ENCODE measurements around the gene LILRA5.
"Not testable (repeated sequence)": the region's sequence is repeated elsewhere in the genome, so short reads cannot be mapped to it uniquely, and the experiment has no call there.

Gene LILRA5

DNA sequence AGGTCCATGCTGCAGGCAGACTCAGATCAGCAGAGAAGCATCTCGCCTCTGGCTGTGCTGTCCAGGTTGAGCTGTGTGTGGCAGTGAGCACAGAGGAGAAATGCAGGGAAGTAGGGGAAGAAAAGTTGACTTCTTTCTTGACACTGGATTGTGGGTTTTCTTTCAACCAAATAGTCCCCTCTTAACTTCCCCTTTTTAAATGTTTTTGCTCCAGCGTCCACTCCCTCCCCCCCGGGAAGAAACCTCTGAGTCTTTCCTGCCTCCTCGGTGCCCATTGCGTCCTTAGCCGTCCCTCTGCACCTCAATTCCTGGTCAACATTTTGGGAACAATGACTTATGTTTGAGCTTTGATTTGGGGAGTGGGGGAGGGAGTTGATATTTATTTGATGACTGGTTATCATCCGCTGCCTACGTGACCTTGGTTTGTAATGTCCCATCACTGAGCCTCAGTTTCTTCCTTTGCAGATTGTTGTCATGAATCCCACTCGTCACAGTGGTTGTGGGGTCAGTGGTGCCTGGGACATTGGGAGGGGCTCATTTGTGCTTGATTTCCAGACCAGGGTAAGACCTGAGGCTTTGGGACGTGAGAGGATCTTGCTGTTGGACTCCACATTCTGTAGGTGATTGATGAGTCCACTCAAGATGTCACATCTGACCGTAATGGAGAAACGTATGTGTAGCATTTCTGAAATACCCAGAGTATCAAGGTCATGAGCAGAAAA is 31.8 kb downstream of the LILRA5 start, which contains the start of gene LILRB2:
TSS of gene LILRB2 (minus strand) at position 104 of the 722 bp plus-strand sequence. CDS start 614 bp downstream, outside the sequence.
- Histone ChIP-seq H3K9me2 (replicated peaks; ENCODE audit: insufficient read depth, low read length) (no peaks in the 10 kb centered on the region), H4K20me1 (ENCODE audit: insufficient read depth, low read length) (no peaks in the 10 kb centered on the region), H3K27ac (ENCODE audit: low read length) (no peak within 1 kb of the TSS), H3K4me3 (ENCODE audit: low read length) (no peak within 1 kb of the TSS), H3K36me3 (replicated peaks; ENCODE audit: insufficient read depth, low read length) (no peaks in the 10 kb centered on the region), H3K9ac (ENCODE audit: low read length) (no peak within 1 kb of the TSS), H3K4me2 (ENCODE audit: low read depth, low read length) (no peak within 1 kb of the TSS), H3K9me3 (replicated peaks; ENCODE audit: insufficient read depth, low read length) (no peaks in the 10 kb centered on the region), H3K27me3 (replicated peaks; ENCODE audit: insufficient read depth, low read length) (peaks cover 74% of the 10 kb centered on the region), H3K79me2 (ENCODE audit: low read length) (no peaks in the 10 kb centered on the region), H2AFZ (ENCODE audit: low read length) (no peak within 1 kb of the TSS), H3K4me1 (ENCODE audit: low read length) (no peaks in the 10 kb centered on the region), H3F3A (ENCODE audit: insufficient read depth, low read length) (no peaks in the 10 kb centered on the region)
- no peak for DNase-seq
- TF ChIP-seq EZH2phosphoT487 (IDR thresholded peaks at IDR 0.05; ENCODE audit: low read length) (no peak), EZH2 (optimal IDR thresholded peaks at IDR 0.05; ENCODE audit: low read depth, low read length) (no peak)
- TF ChIP-seq, protein P1, sequence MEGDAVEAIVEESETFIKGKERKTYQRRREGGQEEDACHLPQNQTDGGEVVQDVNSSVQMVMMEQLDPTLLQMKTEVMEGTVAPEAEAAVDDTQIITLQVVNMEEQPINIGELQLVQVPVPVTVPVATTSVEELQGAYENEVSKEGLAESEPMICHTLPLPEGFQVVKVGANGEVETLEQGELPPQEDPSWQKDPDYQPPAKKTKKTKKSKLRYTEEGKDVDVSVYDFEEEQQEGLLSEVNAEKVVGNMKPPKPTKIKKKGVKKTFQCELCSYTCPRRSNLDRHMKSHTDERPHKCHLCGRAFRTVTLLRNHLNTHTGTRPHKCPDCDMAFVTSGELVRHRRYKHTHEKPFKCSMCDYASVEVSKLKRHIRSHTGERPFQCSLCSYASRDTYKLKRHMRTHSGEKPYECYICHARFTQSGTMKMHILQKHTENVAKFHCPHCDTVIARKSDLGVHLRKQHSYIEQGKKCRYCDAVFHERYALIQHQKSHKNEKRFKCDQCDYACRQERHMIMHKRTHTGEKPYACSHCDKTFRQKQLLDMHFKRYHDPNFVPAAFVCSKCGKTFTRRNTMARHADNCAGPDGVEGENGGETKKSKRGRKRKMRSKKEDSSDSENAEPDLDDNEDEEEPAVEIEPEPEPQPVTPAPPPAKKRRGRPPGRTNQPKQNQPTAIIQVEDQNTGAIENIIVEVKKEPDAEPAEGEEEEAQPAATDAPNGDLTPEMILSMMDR (IDR thresholded peaks at IDR 0.05; ENCODE audit: low read length), result no peak

DNA sequence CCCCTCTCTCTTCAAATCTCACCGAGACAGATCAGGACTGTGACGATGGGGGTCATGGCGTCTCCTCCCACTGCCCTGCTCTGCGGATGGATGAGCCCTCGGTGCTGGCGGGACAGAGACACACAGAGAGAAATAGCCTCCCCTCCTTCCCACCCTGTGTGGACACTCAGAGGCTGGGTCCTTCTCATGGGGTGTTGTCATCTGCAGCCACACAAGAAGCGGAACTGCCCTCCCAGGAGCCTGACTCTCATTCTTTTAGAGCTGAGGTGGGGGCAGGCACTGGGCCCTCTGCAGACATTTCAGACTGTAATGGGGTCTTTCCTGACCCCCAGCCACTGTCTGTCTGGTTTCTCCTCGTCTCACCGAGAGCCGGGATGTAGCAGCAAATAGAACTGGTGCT is 32.5 kb downstream of the LILRA5 start:
- not testable (repeated sequence) for H3K79me2 ChIP-seq (ENCODE audit: low read length); H3K27ac ChIP-seq (ENCODE audit: low read length); H3K9ac ChIP-seq (ENCODE audit: low read length); H3K9me2 ChIP-seq (replicated peaks; ENCODE audit: insufficient read depth, low read length); H3K36me3 ChIP-seq (replicated peaks; ENCODE audit: insufficient read depth, low read length); H4K20me1 ChIP-seq (ENCODE audit: insufficient read depth, low read length); H3K4me3 ChIP-seq (ENCODE audit: low read length); H3K9me3 ChIP-seq (replicated peaks; ENCODE audit: insufficient read depth, low read length); H3K4me1 ChIP-seq (ENCODE audit: low read length); DNase-seq; H3F3A ChIP-seq (ENCODE audit: insufficient read depth, low read length); H3K4me2 ChIP-seq (ENCODE audit: low read depth, low read length); H2AFZ ChIP-seq (ENCODE audit: low read length)
- peaks cover 77% of the 10 kb centered on the region for H3K27me3 ChIP-seq (replicated peaks; ENCODE audit: insufficient read depth, low read length)

DNA sequence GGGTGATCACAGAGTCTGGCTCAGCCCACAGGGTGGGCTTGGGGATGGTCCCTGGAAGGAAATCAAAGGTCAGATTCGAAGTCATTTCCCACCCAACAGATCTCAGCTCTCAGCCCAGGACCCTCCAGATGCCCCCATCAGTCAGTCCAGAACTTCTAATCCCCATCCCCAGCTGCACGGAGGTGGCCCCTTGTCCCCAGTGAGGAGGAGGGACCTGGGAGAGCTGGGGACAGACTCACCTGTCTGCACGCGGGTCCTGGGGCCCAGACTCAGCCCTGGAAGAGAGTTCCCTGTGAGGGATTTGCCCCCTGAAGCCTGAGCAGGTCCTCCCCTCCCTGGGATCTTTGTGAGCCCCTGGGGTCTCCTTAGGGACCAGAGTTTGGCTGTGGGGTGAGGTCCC is 32.9 kb downstream of the LILRA5 start:
- DNase-seq; H3K4me1 ChIP-seq (ENCODE audit: low read length); H3K9me2 ChIP-seq (replicated peaks; ENCODE audit: insufficient read depth, low read length); H3K4me3 ChIP-seq (ENCODE audit: low read length); H3K27ac ChIP-seq (ENCODE audit: low read length); H3K4me2 ChIP-seq (ENCODE audit: low read depth, low read length); H2AFZ ChIP-seq (ENCODE audit: low read length); H3K9ac ChIP-seq (ENCODE audit: low read length); H3K9me3 ChIP-seq (replicated peaks; ENCODE audit: insufficient read depth, low read length); H3K36me3 ChIP-seq (replicated peaks; ENCODE audit: insufficient read depth, low read length); H4K20me1 ChIP-seq (ENCODE audit: insufficient read depth, low read length); H3K79me2 ChIP-seq (ENCODE audit: low read length); H3F3A ChIP-seq (ENCODE audit: insufficient read depth, low read length): not testable (repeated sequence)
- peaks cover 77% of the 10 kb centered on the region for H3K27me3 ChIP-seq (replicated peaks; ENCODE audit: insufficient read depth, low read length)

DNA sequence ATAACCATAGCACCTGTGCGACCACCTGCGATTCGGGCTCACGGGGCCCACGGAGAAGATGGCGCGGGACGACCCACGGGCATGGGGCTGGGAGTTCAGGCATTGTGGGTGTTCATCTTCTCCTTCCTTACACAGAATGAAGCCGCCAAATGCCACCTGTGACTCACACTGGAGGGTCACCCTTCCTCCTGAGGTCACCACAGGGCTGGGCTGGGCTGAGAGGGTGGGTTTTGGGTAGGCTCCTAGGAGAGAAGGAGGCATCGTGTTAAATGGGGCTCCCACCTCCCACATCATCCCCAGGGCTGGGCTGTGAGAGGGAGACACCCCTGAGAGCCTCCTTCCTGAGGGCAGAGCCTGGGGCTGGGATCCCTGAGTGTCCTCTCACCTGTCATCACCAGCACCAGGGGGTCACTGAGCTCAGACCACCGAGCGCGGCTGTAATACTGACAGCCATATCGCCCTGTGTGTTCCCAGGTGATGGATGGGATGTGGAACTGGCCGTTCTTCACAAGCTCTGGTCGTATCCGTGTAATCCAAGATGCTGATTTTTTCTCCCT is 33.5 kb downstream of the LILRA5 start:
- no peak overlapping the region for H3K9ac ChIP-seq (ENCODE audit: low read length)
- H3K4me3 ChIP-seq (ENCODE audit: low read length), result no peak overlapping the region
- DNase-seq, result no peak
- H4K20me1 ChIP-seq (ENCODE audit: insufficient read depth, low read length), result no peaks in the 10 kb centered on the region
- no peak for TF ChIP-seq EZH2 (optimal IDR thresholded peaks at IDR 0.05; ENCODE audit: low read depth, low read length)
- TF ChIP-seq EZH2phosphoT487 (IDR thresholded peaks at IDR 0.05; ENCODE audit: low read length), result no peak
- TF ChIP-seq, protein P1 (IDR thresholded peaks at IDR 0.05; ENCODE audit: low read length), result no peak
- no peaks in the 10 kb centered on the region for H3K9me2 ChIP-seq (replicated peaks; ENCODE audit: insufficient read depth, low read length)
- peaks cover 72% of the 10 kb centered on the region for H3K27me3 ChIP-seq (replicated peaks; ENCODE audit: insufficient read depth, low read length)
- no peaks in the 10 kb centered on the region for H3F3A ChIP-seq (ENCODE audit: insufficient read depth, low read length)
- H3K79me2 ChIP-seq (ENCODE audit: low read length), result no peaks in the 10 kb centered on the region
- H3K9me3 ChIP-seq (replicated peaks; ENCODE audit: insufficient read depth, low read length), result no peaks in the 10 kb centered on the region
- no peaks in the 10 kb centered on the region for H3K36me3 ChIP-seq (replicated peaks; ENCODE audit: insufficient read depth, low read length)
- H3K4me2 ChIP-seq (ENCODE audit: low read depth, low read length), result no peak overlapping the region
- no peaks in the 10 kb centered on the region for H3K4me1 ChIP-seq (ENCODE audit: low read length)
- H3K27ac ChIP-seq (ENCODE audit: low read length), result no peak overlapping the region
- no peak overlapping the region for H2AFZ ChIP-seq (ENCODE audit: low read length)

DNA sequence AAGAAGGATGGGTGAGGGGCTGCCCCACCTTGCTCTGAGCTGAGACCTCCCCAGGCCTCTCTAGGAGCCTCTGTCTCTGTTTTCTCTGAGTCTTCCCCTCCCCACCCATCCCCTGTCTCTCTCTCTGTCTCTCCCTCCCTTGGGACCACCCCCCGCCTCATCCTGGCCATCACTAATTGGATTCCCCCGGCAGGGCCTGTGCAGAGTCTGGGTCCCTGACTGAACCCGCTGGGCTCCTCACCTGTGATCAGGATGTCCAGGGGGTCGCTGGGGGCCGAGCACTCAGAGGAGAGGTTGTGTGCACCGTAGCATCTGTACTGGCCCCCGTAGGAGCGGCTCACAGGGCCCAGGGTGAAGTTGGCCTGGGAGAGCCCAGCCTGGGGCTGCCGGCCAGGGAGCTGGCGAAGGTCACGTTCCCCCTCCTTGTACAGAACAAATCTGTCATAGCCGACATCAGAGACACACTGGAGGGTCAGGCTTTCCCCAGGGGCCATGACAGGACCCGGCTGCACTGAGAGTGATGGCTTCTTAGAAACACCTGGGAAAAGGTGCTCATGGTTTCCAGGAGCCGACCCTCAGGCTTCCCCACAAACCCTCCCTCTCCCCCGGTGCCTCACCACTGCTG is 34.3 kb downstream of the LILRA5 start:
- not testable (repeated sequence) for H3K79me2 ChIP-seq (ENCODE audit: low read length); H3K9me3 ChIP-seq (replicated peaks; ENCODE audit: insufficient read depth, low read length); H3K4me3 ChIP-seq (ENCODE audit: low read length); DNase-seq; H3K4me1 ChIP-seq (ENCODE audit: low read length); H3K9ac ChIP-seq (ENCODE audit: low read length); H3K9me2 ChIP-seq (replicated peaks; ENCODE audit: insufficient read depth, low read length); H3K4me2 ChIP-seq (ENCODE audit: low read depth, low read length); H3K27ac ChIP-seq (ENCODE audit: low read length); H3K36me3 ChIP-seq (replicated peaks; ENCODE audit: insufficient read depth, low read length); H2AFZ ChIP-seq (ENCODE audit: low read length); H4K20me1 ChIP-seq (ENCODE audit: insufficient read depth, low read length); H3F3A ChIP-seq (ENCODE audit: insufficient read depth, low read length)
- peaks cover 72% of the 10 kb centered on the region for H3K27me3 ChIP-seq (replicated peaks; ENCODE audit: insufficient read depth, low read length)

DNA sequence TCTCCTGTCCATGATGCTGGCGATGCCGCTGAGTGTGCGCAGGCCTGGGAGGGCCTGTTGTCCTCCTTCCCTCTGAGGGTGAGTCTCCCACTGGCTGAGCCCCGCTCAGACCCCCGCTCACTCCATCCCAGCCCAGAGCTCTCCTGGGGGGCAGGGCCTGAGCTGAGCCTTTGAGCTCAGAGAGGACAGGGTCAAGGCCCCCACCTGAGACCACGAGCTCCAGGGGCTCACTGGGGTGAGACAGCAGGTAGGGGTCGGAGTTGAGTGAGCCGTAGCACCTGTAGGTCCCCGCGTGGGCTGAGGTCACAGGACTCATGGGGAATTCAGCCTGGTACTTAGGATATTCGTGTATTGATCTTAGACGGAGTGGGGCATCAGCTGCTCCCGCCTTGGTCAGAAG is 34.9 kb downstream of the LILRA5 start:
- not testable (repeated sequence) for H3K27ac ChIP-seq (ENCODE audit: low read length); H3K4me2 ChIP-seq (ENCODE audit: low read depth, low read length); H4K20me1 ChIP-seq (ENCODE audit: insufficient read depth, low read length); H3K9ac ChIP-seq (ENCODE audit: low read length); H3K9me3 ChIP-seq (replicated peaks; ENCODE audit: insufficient read depth, low read length); H3K9me2 ChIP-seq (replicated peaks; ENCODE audit: insufficient read depth, low read length); H2AFZ ChIP-seq (ENCODE audit: low read length); H3K36me3 ChIP-seq (replicated peaks; ENCODE audit: insufficient read depth, low read length); H3F3A ChIP-seq (ENCODE audit: insufficient read depth, low read length); H3K4me1 ChIP-seq (ENCODE audit: low read length); H3K4me3 ChIP-seq (ENCODE audit: low read length); DNase-seq; H3K79me2 ChIP-seq (ENCODE audit: low read length)
- peaks cover 72% of the 10 kb centered on the region for H3K27me3 ChIP-seq (replicated peaks; ENCODE audit: insufficient read depth, low read length)
